ENCODE measurements around the gene CPT1B.
A peak's percentile ranks its signal among the peaks of the same experiment; 100 is the strongest.

Gene CPT1B

DNA sequence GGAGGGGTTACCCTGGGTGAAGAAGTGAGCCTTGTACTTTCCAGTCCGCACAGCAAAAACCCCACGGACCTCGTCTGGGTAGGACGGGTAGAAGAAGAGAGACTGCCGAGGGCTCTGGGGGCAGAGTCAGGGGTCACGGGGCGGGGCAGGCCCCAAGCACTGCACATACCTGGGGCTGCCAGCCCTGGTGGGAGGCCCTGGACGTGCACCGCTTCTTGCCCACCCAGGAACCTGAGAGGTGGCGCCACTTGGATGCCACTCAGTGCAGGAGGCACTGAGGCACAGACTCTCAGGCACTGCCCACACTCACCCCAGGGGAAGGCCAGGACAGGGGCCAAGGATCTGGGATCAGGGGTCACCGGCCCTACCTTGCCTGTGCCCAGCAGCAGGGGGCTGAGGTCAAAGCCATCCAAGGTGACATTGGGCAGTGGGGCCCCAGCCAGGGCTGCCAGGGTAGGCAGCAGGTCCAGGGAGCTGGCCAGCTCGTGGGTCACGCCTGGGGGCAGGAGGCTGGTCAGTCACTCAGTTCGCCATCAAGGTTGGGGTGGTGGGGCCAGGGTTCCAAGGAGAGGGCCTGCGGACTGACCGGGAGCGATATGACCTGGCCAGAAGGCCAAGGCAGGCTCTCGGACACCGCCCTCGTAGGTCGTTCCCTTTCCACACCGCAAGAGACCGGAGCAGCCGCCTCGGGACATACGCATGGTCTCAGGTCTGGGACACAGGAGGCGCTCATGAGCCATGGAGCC lies 47.5 kb upstream of the CPT1B start:
- Histone ChIP-seq H3K9me3 (replicated peaks in 1 of 2; ENCODE audit: control insufficient read depth in 2 of 2, insufficient read depth in 1 of 2, low read depth in 1 of 2, low read length in 2 of 2) (no peaks in the 10 kb centered on the region), H2BK120ac (ENCODE audit: low read depth, low read length) (no peak overlapping the region), H3K9ac (ENCODE audit: low read depth, low read length, poor library complexity) (no peak overlapping the region), H3K14ac (ENCODE audit: low read length) (no peak overlapping the region), H2AK5ac (ENCODE audit: low read depth, low read length) (peak overlapping the region; percentile 88), H3K4me1 (ENCODE audit: control insufficient read depth in 2 of 2, insufficient read depth in 1 of 2, low read depth in 1 of 2, low read length in 2 of 2) (peaks cover 29 to 31% of the 10 kb centered on the region in 2 donors), H3K79me1 (ENCODE audit: low read depth, low read length) (peaks cover 2% of the 10 kb centered on the region), H3K27me3 (ENCODE audit: control insufficient read depth in 3 of 3, insufficient read depth in 3 of 3, low read depth in 1 of 3, low read length in 3 of 3) (peaks cover 0 to 8% (median 0%) of the 10 kb centered on the region in 3 experiments), H4K91ac (ENCODE audit: low read depth, low read length, poor library complexity) (no peak overlapping the region), H3K4me2 (ENCODE audit: insufficient read depth, low read length, poor library complexity, severe bottlenecking) (no peak overlapping the region), H3K27ac (replicated peaks; ENCODE audit: low read length) (no peak overlapping the region), H3K4me3 (ENCODE audit: low read length in 2 of 2) (no peak overlapping the region), H3K36me3 (replicated peaks in 1 of 2; ENCODE audit: control insufficient read depth in 2 of 2, insufficient read depth in 2 of 2, low read length in 2 of 2) (no peaks in the 10 kb centered on the region), H3K18ac (ENCODE audit: low read length) (no peak overlapping the region), H2BK12ac (ENCODE audit: low read length) (no peak overlapping the region), H2BK5ac (ENCODE audit: low read length) (no peak overlapping the region), H4K8ac (ENCODE audit: low read depth, low read length) (no peak overlapping the region), H2AFZ (ENCODE audit: low read length) (no peak overlapping the region), H3K4ac (ENCODE audit: low read length) (no peak overlapping the region), H2BK15ac (ENCODE audit: low read length) (no peak overlapping the region), H3K23ac (ENCODE audit: low read depth, low read length, poor library complexity) (peak overlapping the region; percentile 20)
- no peak for DNase-seq (ENCODE audit: low spot score)
- WGBS, 2 donors (ENCODE audit: extremely low coverage in 2 of 2, insufficient read length in 2 of 2, insufficient replicate concordance in 1 of 2), result no CpG with 5 or more reads among the region's 27 CpGs

DNA sequence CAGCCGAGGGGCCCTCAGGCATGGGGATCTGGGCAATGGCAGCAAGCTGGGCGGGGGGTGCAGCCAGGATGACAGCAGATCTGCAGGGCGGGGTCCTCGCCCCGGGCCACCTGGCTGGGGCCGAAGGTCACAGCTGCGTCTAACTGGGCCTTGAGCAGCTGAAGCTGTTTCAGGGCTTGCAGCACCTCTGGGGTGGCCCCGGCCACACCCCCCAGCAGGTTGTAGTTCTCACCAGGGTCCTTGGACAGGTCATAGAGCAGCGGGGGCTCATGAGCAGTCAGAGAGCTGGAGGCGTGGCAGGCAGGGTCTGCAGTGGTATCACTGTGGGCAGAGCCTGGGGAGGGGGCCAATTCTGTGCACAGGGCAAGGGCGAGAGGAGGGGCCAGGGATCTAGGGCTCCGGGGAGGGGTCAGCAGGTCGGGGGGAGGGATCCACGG lies 46.9 kb upstream of the CPT1B start:
- H3K79me1 ChIP-seq (ENCODE audit: low read depth, low read length), result peaks cover 2% of the 10 kb centered on the region
- H3K4me1 ChIP-seq (ENCODE audit: control insufficient read depth in 2 of 2, insufficient read depth in 1 of 2, low read depth in 1 of 2, low read length in 2 of 2), result peaks cover 30 to 35% of the 10 kb centered on the region in 2 donors
- no peak overlapping the region for H3K14ac ChIP-seq (ENCODE audit: low read length)
- H3K36me3 ChIP-seq (replicated peaks in 1 of 2; ENCODE audit: control insufficient read depth in 2 of 2, insufficient read depth in 2 of 2, low read length in 2 of 2), result no peaks in the 10 kb centered on the region
- H2BK12ac ChIP-seq (ENCODE audit: low read length), result no peak overlapping the region
- H3K9ac ChIP-seq (ENCODE audit: low read depth, low read length, poor library complexity), result no peak overlapping the region
- no peak overlapping the region for H3K4me2 ChIP-seq (ENCODE audit: insufficient read depth, low read length, poor library complexity, severe bottlenecking)
- H2BK5ac ChIP-seq (ENCODE audit: low read length), result no peak overlapping the region
- H3K4ac ChIP-seq (ENCODE audit: low read length), result no peak overlapping the region
- H2BK120ac ChIP-seq (ENCODE audit: low read depth, low read length), result no peak overlapping the region
- no peaks in the 10 kb centered on the region for H3K9me3 ChIP-seq (replicated peaks in 1 of 2; ENCODE audit: control insufficient read depth in 2 of 2, insufficient read depth in 1 of 2, low read depth in 1 of 2, low read length in 2 of 2)
- no peak overlapping the region for H4K91ac ChIP-seq (ENCODE audit: low read depth, low read length, poor library complexity)
- H2AK5ac ChIP-seq (ENCODE audit: low read depth, low read length), result no peak overlapping the region
- H3K4me3 ChIP-seq (ENCODE audit: low read length in 2 of 2), result no peak overlapping the region
- H2AFZ ChIP-seq (ENCODE audit: low read length), result no peak overlapping the region
- no peak overlapping the region for H2BK15ac ChIP-seq (ENCODE audit: low read length)
- no peak for DNase-seq (ENCODE audit: low spot score)
- H3K27ac ChIP-seq (replicated peaks; ENCODE audit: low read length), result no peak overlapping the region
- WGBS, 2 donors (ENCODE audit: extremely low coverage in 2 of 2, insufficient read length in 2 of 2, insufficient replicate concordance in 1 of 2), result no CpG with 5 or more reads among the region's 14 CpGs
- peaks cover 0 to 8% (median 0%) of the 10 kb centered on the region in 3 experiments for H3K27me3 ChIP-seq (ENCODE audit: control insufficient read depth in 3 of 3, insufficient read depth in 3 of 3, low read depth in 1 of 3, low read length in 3 of 3)
- H3K23ac ChIP-seq (ENCODE audit: low read depth, low read length, poor library complexity), result no peak overlapping the region
- no peak overlapping the region for H4K8ac ChIP-seq (ENCODE audit: low read depth, low read length)
- H3K18ac ChIP-seq (ENCODE audit: low read length), result no peak overlapping the region

DNA sequence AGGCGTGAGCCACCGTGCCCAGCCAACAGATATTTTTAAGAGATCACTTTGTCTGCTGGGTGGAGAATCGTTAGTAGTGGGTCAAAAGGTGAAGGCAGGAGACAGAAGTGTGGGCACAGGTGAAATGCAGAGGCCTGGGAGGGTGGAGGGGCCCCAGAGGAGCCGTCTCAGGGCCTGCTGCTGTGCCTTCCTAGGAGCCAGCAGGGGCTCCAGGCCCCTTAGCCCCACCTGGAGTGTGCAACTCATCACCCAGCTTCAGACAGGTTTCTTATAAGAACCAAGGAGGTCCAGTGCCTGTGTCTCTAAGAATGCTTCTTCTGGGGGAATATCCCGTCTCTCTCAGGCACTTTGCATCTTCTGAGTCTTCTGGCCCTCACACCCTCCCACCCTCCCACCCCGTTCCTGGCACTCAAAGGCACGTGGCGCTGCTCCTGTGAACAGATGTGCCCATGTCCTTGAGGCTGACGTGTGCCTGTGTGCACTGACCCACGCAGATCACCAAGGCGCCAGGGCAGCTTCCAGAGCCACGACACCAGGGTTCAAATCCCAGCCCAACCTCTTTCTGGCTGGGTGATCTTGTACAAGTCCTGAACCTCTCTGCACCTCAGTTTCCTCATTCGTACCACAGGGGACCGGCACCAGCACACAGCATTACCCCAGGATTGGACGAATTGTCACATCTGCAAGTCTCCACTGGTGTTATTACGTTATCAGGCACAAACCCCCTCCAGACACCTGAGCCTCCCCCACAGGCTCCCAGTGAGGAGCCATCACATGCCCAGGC lies 46.3 kb upstream of the CPT1B start:
- Histone ChIP-seq H3K4me2 (ENCODE audit: insufficient read depth, low read length, poor library complexity, severe bottlenecking) (no peak overlapping the region), H3K4me3 (ENCODE audit: low read length in 2 of 2) (no peak overlapping the region), H2AK5ac (ENCODE audit: low read depth, low read length) (no peak overlapping the region), H3K14ac (ENCODE audit: low read length) (no peak overlapping the region), H4K8ac (ENCODE audit: low read depth, low read length) (no peak overlapping the region), H2BK12ac (ENCODE audit: low read length) (no peak overlapping the region), H3K4ac (ENCODE audit: low read length) (no peak overlapping the region), H3K23ac (ENCODE audit: low read depth, low read length, poor library complexity) (no peak overlapping the region), H3K4me1 (ENCODE audit: control insufficient read depth in 2 of 2, insufficient read depth in 1 of 2, low read depth in 1 of 2, low read length in 2 of 2) (peaks cover 30 to 33% of the 10 kb centered on the region in 2 donors), H3K79me1 (ENCODE audit: low read depth, low read length) (peaks cover 2% of the 10 kb centered on the region), H3K9me3 (replicated peaks in 1 of 2; ENCODE audit: control insufficient read depth in 2 of 2, insufficient read depth in 1 of 2, low read depth in 1 of 2, low read length in 2 of 2) (no peaks in the 10 kb centered on the region), H2AFZ (ENCODE audit: low read length) (no peak overlapping the region), H3K27ac (replicated peaks; ENCODE audit: low read length) (no peak overlapping the region), H4K91ac (ENCODE audit: low read depth, low read length, poor library complexity) (no peak overlapping the region), H2BK120ac (ENCODE audit: low read depth, low read length) (no peak overlapping the region), H2BK15ac (ENCODE audit: low read length) (no peak overlapping the region), H3K36me3 (replicated peaks in 1 of 2; ENCODE audit: control insufficient read depth in 2 of 2, insufficient read depth in 2 of 2, low read length in 2 of 2) (no peaks in the 10 kb centered on the region), H3K27me3 (ENCODE audit: control insufficient read depth in 3 of 3, insufficient read depth in 3 of 3, low read depth in 1 of 3, low read length in 3 of 3) (peaks cover 0 to 8% (median 0%) of the 10 kb centered on the region in 3 experiments), H3K9ac (ENCODE audit: low read depth, low read length, poor library complexity) (no peak overlapping the region), H2BK5ac (ENCODE audit: low read length) (no peak overlapping the region), H3K18ac (ENCODE audit: low read length) (no peak overlapping the region)
- no CpG with 5 or more reads among the region's 16 CpGs for WGBS, 2 donors (ENCODE audit: extremely low coverage in 2 of 2, insufficient read length in 2 of 2, insufficient replicate concordance in 1 of 2)
- DNase-seq (ENCODE audit: low spot score), result no peak

DNA sequence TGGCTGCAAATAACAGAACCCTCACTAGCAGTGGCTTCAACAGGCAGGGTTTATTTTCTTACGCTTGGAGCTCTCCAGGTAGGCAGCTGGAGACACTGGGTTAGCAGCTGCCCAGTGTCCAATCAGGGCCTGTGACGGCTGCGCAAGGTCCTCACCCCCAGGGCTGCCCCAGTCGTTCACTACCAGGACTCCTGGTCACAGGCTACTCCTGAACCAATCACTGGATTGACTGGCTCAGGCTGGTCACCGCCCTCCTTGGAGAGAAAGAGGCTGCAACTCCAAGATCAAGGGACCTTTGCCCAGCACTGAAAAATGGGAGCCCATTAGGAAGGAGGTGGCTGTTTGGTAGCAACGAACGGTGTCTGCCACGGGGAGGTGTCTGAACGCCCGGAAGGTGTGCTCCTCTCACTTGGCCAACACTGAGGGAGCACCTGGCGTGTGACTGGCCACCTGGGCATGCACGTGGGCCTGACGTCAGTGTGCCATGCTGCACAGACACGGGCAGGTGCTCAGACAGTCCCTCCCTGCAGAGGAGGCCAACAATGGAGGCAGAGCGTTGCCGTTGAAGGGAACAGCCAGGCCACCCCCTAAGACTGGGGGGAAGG lies 44.6 kb upstream of the CPT1B start:
- Histone ChIP-seq H3K4me1 (ENCODE audit: control insufficient read depth in 2 of 2, insufficient read depth in 1 of 2, low read depth in 1 of 2, low read length in 2 of 2) (peaks cover 24% of the 10 kb centered on the region in 2 donors), H3K9me3 (replicated peaks in 1 of 2; ENCODE audit: control insufficient read depth in 2 of 2, insufficient read depth in 1 of 2, low read depth in 1 of 2, low read length in 2 of 2) (no peaks in the 10 kb centered on the region), H2BK120ac (ENCODE audit: low read depth, low read length) (no peak overlapping the region), H2BK5ac (ENCODE audit: low read length) (peak overlapping the region; percentile 42), H2AFZ (ENCODE audit: low read length) (peak overlapping the region; percentile 48), H3K79me1 (ENCODE audit: low read depth, low read length) (peaks cover 2% of the 10 kb centered on the region), H2AK5ac (ENCODE audit: low read depth, low read length) (peak overlapping the region; percentile 96), H3K27ac (replicated peaks; ENCODE audit: low read length) (peak overlapping the region; percentile 55), H3K9ac (ENCODE audit: low read depth, low read length, poor library complexity) (peak overlapping the region; percentile 50), H2BK15ac (ENCODE audit: low read length) (peak overlapping the region; percentile 46), H3K27me3 (ENCODE audit: control insufficient read depth in 3 of 3, insufficient read depth in 3 of 3, low read depth in 1 of 3, low read length in 3 of 3) (peaks cover 0 to 2% (median 0%) of the 10 kb centered on the region in 3 experiments), H3K36me3 (replicated peaks in 1 of 2; ENCODE audit: control insufficient read depth in 2 of 2, insufficient read depth in 2 of 2, low read length in 2 of 2) (no peaks in the 10 kb centered on the region), H3K23ac (ENCODE audit: low read depth, low read length, poor library complexity) (peak overlapping the region; percentile 76), H3K4ac (ENCODE audit: low read length) (peak overlapping the region; percentile 86), H3K18ac (ENCODE audit: low read length) (peak overlapping the region; percentile 95), H3K4me2 (ENCODE audit: insufficient read depth, low read length, poor library complexity, severe bottlenecking) (no peak overlapping the region), H3K4me3 (ENCODE audit: low read length in 2 of 2) (peak overlapping the region in 1 of 2 donors; percentile 24), H3K14ac (ENCODE audit: low read length) (no peak overlapping the region), H4K91ac (ENCODE audit: low read depth, low read length, poor library complexity) (no peak overlapping the region), H2BK12ac (ENCODE audit: low read length) (peak overlapping the region; percentile 96), H4K8ac (ENCODE audit: low read depth, low read length) (peak overlapping the region; percentile 99)
- WGBS, 2 donors (ENCODE audit: extremely low coverage in 2 of 2, insufficient read length in 2 of 2, insufficient replicate concordance in 1 of 2), result no CpG with 5 or more reads among the region's 16 CpGs
- no peak for DNase-seq (ENCODE audit: low spot score)
